ENCODE results near the gene PIK3R2. TPM values are rescaled to one million over a fixed set of nuclear protein-coding genes. Genes with fewer than 3 reads are reported as not detected.

Gene PIK3R2
- total RNA-seq, 1 experiment from 2014 or later, result 33.8 TPM

- intact Hi-C loops (cut with micrococcal nuclease), result no loop called here
- TF ChIP-seq CTCF (IDR thresholded peaks at IDR 0.05; ENCODE audit: unreplicated experiment), result no peak
- DNase-seq (ENCODE audit: unreplicated experiment), result no peak
- H3K4me1 Mint-ChIP-seq (ENCODE audit: insufficient read depth, unreplicated experiment), result peaks cover 5% of the 10 kb centered on the region
- CTCF ChIA-PET, result interaction anchor here (0.9 to 3.0 kb wide), 10 partner anchors 8 to 238 kb away, joined by 3 to 11 read pairs (median 4); no protein-coding TSS in a partner anchor
- no TSS peak for BruUV-seq (replicated peaks)
- H3K9me3 Mint-ChIP-seq (ENCODE audit: unreplicated experiment), result no peaks in the 10 kb centered on the region
- no peaks in the 10 kb centered on the region for H3K27me3 Mint-ChIP-seq (ENCODE audit: insufficient read depth, unreplicated experiment)
- H3K36me3 Mint-ChIP-seq (ENCODE audit: insufficient read depth, unreplicated experiment), result peaks cover 22% of the 10 kb centered on the region
- POLR2A ChIA-PET, result interaction anchor here (1.3 to 3.8 kb wide), 5 partner anchors 11 to 57 kb away, joined by 3 to 35 read pairs (median 8); partner anchors contain the start of genes MPV17L2 and RAB3A
- no peak overlapping the region for H3K27ac Mint-ChIP-seq (ENCODE audit: low read depth, unreplicated experiment)
- peak overlapping the region; percentile 80 for H3K4me3 Mint-ChIP-seq (ENCODE audit: unreplicated experiment)
Measured at GRCh38 chr19:18174983-18175382, 22.0 kb downstream of the PIK3R2 start.

GRCh38 chr19:18176367-18177310, 23.7 kb downstream of the PIK3R2 start:
- no TSS peak for BruUV-seq (replicated peaks)
- ChIA-PET POLR2A (interaction anchor here (1.1 to 3.8 kb wide), 2 partner anchors 15 to 45 kb away, joined by 5 to 35 read pairs; partner anchors contain the start of gene MPV17L2), CTCF (interaction anchor here (0.8 to 3.0 kb wide), 4 partner anchors 16 to 103 kb away, joined by 3 to 11 read pairs (median 4); no protein-coding TSS in a partner anchor)
- H3K27ac Mint-ChIP-seq (ENCODE audit: low read depth, unreplicated experiment), result no peak overlapping the region
- H3K36me3 Mint-ChIP-seq (ENCODE audit: insufficient read depth, unreplicated experiment), result peaks cover 5% of the 10 kb centered on the region
- TF ChIP-seq CTCF (IDR thresholded peaks at IDR 0.05; ENCODE audit: unreplicated experiment), result no peak
- DNase-seq (ENCODE audit: unreplicated experiment), result no peak
- H3K4me1 Mint-ChIP-seq (ENCODE audit: insufficient read depth, unreplicated experiment), result peaks cover 5% of the 10 kb centered on the region
- no peak overlapping the region for H3K4me3 Mint-ChIP-seq (ENCODE audit: unreplicated experiment)
- no peaks in the 10 kb centered on the region for H3K27me3 Mint-ChIP-seq (ENCODE audit: insufficient read depth, unreplicated experiment)
- intact Hi-C loops (cut with micrococcal nuclease), result no loop called here
- no peaks in the 10 kb centered on the region for H3K9me3 Mint-ChIP-seq (ENCODE audit: unreplicated experiment)

GRCh38 chr19:18179957-18180356, 27.0 kb downstream of the PIK3R2 start:
- no peak for DNase-seq (ENCODE audit: unreplicated experiment)
- TF ChIP-seq CTCF (IDR thresholded peaks at IDR 0.05; ENCODE audit: unreplicated experiment), result no peak
- H3K27ac Mint-ChIP-seq (ENCODE audit: low read depth, unreplicated experiment), result no peak overlapping the region
- H3K9me3 Mint-ChIP-seq (ENCODE audit: unreplicated experiment), result no peaks in the 10 kb centered on the region
- no peak overlapping the region for H3K4me3 Mint-ChIP-seq (ENCODE audit: unreplicated experiment)
- BruUV-seq (replicated peaks), result no TSS peak
- ChIA-PET POLR2A (interaction anchor here (0.9 kb wide), 1 partner anchor 13 kb away, joined by 3 read pairs; the partner anchor contains the start of gene MPV17L2), CTCF (interaction anchor here (0.7 to 1.8 kb wide), 2 partner anchors 67 to 71 kb away, joined by 3 to 9 read pairs; no protein-coding TSS in a partner anchor)
- H3K4me1 Mint-ChIP-seq (ENCODE audit: insufficient read depth, unreplicated experiment), result no peaks in the 10 kb centered on the region
- H3K36me3 Mint-ChIP-seq (ENCODE audit: insufficient read depth, unreplicated experiment), result no peaks in the 10 kb centered on the region
- intact Hi-C loops (cut with micrococcal nuclease), result no loop called here
- H3K27me3 Mint-ChIP-seq (ENCODE audit: insufficient read depth, unreplicated experiment), result no peaks in the 10 kb centered on the region

GRCh38 chr19:18183529-18183928, 30.6 kb downstream of the PIK3R2 start:
- Mint-ChIP-seq H3K9me3 (ENCODE audit: unreplicated experiment) (no peaks in the 10 kb centered on the region), H3K4me3 (ENCODE audit: unreplicated experiment) (no peak overlapping the region), H3K4me1 (ENCODE audit: insufficient read depth, unreplicated experiment) (no peaks in the 10 kb centered on the region), H3K27ac (ENCODE audit: low read depth, unreplicated experiment) (no peak overlapping the region), H3K36me3 (ENCODE audit: insufficient read depth, unreplicated experiment) (no peaks in the 10 kb centered on the region), H3K27me3 (ENCODE audit: insufficient read depth, unreplicated experiment) (no peaks in the 10 kb centered on the region)
- ChIA-PET POLR2A (interaction anchor here (0.6 to 3.6 kb wide), 3 partner anchors 8 to 92 kb away, joined by 3 to 24 read pairs (median 3); partner anchors contain the start of gene MPV17L2), CTCF (interaction anchor here (0.5 to 1.5 kb wide), 8 partner anchors 9 to 144 kb away, joined by 3 to 10 read pairs (median 4); partner anchors contain the start of gene IQCN)
- DNase-seq (ENCODE audit: unreplicated experiment), result no peak
- intact Hi-C loops (cut with micrococcal nuclease), result no loop called here
- no peak for TF ChIP-seq CTCF (IDR thresholded peaks at IDR 0.05; ENCODE audit: unreplicated experiment)
- BruUV-seq (replicated peaks), result no TSS peak

All from MCF 10A (cell line).